SK-N-SH treated with all-trans-retinoic acid at 6 μM for 48 hours (cell line): ENCODE data around the gene C2CD5.

Experiments
- ATAC-seq: fragments of 200-7000 bp; cut with Tn5 transposase; 3 replicates; pipeline ENCODE4 v1.9.1; 2020; ENCODE audit warnings: mild to moderate bottlenecking, moderate library complexity
- CSDC2 ChIP-seq: fragments of 250-450 bp; sonication (Bioruptor Pico); IDR thresholded peaks from 2 replicates; pipeline ENCODE4 v1.5.0; 2020; ENCODE audit warnings: mild to moderate bottlenecking, moderate library complexity
- GLIS3 ChIP-seq: fragments of 250-450 bp; sonication (Bioruptor Pico); IDR thresholded peaks from 2 replicates; pipeline ENCODE4 v1.5.0; 2020; ENCODE audit warnings: mild to moderate bottlenecking, moderate library complexity
- ISL1 ChIP-seq: fragments of 250-450 bp; sonication (Bioruptor Pico); IDR thresholded peaks from 2 replicates; pipeline ENCODE4 v2.1.2; 2022; ENCODE audit warnings: mild to moderate bottlenecking, moderate library complexity
- OSR1 ChIP-seq: fragments of 250-450 bp; sonication (Bioruptor Pico); IDR thresholded peaks from 2 replicates; pipeline ENCODE4 v1.8.0; 2022; ENCODE audit warnings: moderate library complexity, mild to moderate bottlenecking, inconsistent platforms
- RARB ChIP-seq: fragments of 250-450 bp; sonication (Bioruptor Pico); IDR thresholded peaks from 2 replicates; pipeline ENCODE4 v1.8.0; 2021; ENCODE audit warnings: mild to moderate bottlenecking, moderate library complexity
- SNAI2 ChIP-seq: fragments of 250-450 bp; sonication (Bioruptor Pico); IDR thresholded peaks from 2 replicates; pipeline ENCODE4 v1.5.0; 2020; ENCODE audit warnings: mild to moderate bottlenecking, moderate library complexity
- TOX ChIP-seq: fragments of 250-450 bp; sonication (Bioruptor Pico); IDR thresholded peaks from 2 replicates; pipeline ENCODE4 v1.8.0; 2021; ENCODE audit warnings: mild to moderate bottlenecking, moderate library complexity, borderline replicate concordance
- ZFP3 ChIP-seq: fragments of 250-450 bp; sonication (Bioruptor Pico); IDR thresholded peaks from 2 replicates; pipeline ENCODE4 v1.5.0; 2020; ENCODE audit warnings: mild to moderate bottlenecking, moderate library complexity
- ZNF565 ChIP-seq: fragments of 450-650 bp; formaldehyde crosslinking; conservative IDR thresholded peaks from 2 replicates; pipeline ENCODE4 v1.5.0; 2020; ENCODE audit warnings: low read depth, mild to moderate bottlenecking, moderate library complexity
- ZNF70 ChIP-seq: fragments of 450-650 bp; formaldehyde crosslinking; IDR thresholded peaks from 2 replicates; pipeline ENCODE4 v1.5.0; 2020; ENCODE audit warnings: mild to moderate bottlenecking, moderate library complexity
- TF ChIP-seq, protein P1 (sequence below): fragments of 250-450 bp; sonication (Bioruptor Pico); IDR thresholded peaks from 2 replicates; pipeline ENCODE4 v1.5.0; 2020; ENCODE audit warnings: mild to moderate bottlenecking, moderate library complexity
- TF ChIP-seq, protein P2 (sequence below): fragments of 250-450 bp; sonication (Bioruptor Pico); IDR thresholded peaks from 2 replicates; pipeline ENCODE4 v1.8.0; 2021; ENCODE audit warnings: low read depth, mild to moderate bottlenecking, moderate library complexity, borderline replicate concordance
- TF ChIP-seq, protein P3 (sequence below): fragments of 250-450 bp; sonication (Bioruptor Pico); IDR thresholded peaks from 2 replicates; pipeline ENCODE4 v1.8.0; 2020; ENCODE audit warnings: mild to moderate bottlenecking, moderate library complexity, borderline replicate concordance
- TF ChIP-seq, protein P4 (sequence below): fragments of 250-450 bp; sonication (Bioruptor Pico); IDR thresholded peaks from 2 replicates; pipeline ENCODE4 v1.5.1; 2020; ENCODE audit warnings: low read depth, mild to moderate bottlenecking, moderate library complexity
- TF ChIP-seq, protein P5 (sequence below): fragments of 250-450 bp; sonication (Bioruptor Pico); IDR thresholded peaks from 2 replicates; pipeline ENCODE4 v1.5.1; 2021; ENCODE audit warnings: mild to moderate bottlenecking, moderate library complexity

Gene C2CD5

DNA sequence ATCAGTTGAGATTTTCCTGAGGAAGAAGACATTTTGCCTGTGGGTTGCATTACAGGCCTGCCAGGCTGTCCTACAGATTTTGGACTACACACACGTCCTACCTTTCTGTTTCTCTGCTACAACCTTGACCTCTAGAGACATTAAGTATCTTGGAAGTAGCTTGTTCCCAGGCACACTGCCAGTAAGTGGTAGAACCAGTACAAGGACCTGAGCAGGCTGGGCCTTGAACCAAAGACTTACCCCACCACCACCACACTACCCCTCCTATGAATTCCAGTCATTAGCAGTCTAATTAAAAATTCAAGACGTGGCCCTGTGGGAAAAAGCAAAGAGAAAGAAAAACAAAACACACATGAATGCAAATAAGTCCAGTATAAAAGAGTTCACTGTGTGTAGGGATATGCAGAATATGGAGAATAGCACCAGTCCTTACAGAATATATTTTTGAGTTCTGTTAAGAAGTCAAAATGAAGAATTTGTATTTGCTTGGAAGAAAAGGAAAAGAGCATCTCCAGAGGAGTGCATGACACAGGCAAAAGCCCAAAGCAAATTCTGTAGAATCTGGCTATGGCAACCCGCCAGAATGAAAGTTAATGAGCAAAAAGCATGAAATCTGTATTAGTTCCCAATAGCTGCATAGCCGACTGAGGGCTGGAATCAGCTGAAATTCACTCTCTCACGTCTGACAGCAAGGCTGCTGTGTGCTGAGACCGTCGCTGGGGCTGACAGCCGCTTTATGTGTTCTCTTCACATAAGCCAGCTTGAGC is 135.5 kb downstream of the C2CD5 start (continued):
- TF ChIP-seq, protein P1, sequence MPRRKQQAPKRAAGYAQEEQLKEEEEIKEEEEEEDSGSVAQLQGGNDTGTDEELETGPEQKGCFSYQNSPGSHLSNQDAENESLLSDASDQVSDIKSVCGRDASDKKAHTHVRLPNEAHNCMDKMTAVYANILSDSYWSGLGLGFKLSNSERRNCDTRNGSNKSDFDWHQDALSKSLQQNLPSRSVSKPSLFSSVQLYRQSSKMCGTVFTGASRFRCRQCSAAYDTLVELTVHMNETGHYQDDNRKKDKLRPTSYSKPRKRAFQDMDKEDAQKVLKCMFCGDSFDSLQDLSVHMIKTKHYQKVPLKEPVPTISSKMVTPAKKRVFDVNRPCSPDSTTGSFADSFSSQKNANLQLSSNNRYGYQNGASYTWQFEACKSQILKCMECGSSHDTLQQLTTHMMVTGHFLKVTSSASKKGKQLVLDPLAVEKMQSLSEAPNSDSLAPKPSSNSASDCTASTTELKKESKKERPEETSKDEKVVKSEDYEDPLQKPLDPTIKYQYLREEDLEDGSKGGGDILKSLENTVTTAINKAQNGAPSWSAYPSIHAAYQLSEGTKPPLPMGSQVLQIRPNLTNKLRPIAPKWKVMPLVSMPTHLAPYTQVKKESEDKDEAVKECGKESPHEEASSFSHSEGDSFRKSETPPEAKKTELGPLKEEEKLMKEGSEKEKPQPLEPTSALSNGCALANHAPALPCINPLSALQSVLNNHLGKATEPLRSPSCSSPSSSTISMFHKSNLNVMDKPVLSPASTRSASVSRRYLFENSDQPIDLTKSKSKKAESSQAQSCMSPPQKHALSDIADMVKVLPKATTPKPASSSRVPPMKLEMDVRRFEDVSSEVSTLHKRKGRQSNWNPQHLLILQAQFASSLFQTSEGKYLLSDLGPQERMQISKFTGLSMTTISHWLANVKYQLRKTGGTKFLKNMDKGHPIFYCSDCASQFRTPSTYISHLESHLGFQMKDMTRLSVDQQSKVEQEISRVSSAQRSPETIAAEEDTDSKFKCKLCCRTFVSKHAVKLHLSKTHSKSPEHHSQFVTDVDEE (CRISPR knock-in tag) = no peak

DNA sequence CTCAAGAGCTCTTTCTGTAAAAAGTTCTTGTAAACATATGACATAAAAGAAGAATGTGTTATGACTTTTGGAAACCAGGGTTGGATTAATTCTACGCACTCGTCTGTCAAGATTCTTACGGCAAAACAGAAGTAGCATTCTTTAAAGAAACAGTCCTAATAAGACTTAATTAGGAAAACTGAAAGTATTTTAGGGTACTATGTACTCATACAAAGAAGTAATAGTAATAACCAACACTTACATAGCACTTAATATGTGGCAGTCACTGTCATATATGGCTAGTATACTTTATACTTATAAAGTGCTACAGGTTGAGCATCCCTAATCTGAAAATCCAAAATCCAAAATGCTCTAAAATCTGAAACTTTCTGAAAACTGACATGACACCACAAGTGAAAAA is 136.9 kb downstream of the C2CD5 start:
- TF ChIP-seq RARB (no peak), ZNF565 (CRISPR knock-in tag) (no peak), OSR1 (no peak), ZNF70 (no peak), ISL1 (no peak), GLIS3 (no peak), ZFP3 (CRISPR knock-in tag) (no peak), TOX (CRISPR knock-in tag) (no peak), CSDC2 (CRISPR knock-in tag) (no peak)
- TF ChIP-seq, protein P2, sequence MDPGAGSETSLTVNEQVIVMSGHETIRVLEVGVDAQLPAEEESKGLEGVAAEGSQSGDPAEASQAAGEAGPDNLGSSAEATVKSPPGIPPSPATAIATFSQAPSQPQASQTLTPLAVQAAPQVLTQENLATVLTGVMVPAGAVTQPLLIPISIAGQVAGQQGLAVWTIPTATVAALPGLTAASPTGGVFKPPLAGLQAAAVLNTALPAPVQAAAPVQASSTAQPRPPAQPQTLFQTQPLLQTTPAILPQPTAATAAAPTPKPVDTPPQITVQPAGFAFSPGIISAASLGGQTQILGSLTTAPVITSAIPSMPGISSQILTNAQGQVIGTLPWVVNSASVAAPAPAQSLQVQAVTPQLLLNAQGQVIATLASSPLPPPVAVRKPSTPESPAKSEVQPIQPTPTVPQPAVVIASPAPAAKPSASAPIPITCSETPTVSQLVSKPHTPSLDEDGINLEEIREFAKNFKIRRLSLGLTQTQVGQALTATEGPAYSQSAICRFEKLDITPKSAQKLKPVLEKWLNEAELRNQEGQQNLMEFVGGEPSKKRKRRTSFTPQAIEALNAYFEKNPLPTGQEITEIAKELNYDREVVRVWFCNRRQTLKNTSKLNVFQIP (CRISPR knock-in tag) = no peak
- TF ChIP-seq, protein P3, sequence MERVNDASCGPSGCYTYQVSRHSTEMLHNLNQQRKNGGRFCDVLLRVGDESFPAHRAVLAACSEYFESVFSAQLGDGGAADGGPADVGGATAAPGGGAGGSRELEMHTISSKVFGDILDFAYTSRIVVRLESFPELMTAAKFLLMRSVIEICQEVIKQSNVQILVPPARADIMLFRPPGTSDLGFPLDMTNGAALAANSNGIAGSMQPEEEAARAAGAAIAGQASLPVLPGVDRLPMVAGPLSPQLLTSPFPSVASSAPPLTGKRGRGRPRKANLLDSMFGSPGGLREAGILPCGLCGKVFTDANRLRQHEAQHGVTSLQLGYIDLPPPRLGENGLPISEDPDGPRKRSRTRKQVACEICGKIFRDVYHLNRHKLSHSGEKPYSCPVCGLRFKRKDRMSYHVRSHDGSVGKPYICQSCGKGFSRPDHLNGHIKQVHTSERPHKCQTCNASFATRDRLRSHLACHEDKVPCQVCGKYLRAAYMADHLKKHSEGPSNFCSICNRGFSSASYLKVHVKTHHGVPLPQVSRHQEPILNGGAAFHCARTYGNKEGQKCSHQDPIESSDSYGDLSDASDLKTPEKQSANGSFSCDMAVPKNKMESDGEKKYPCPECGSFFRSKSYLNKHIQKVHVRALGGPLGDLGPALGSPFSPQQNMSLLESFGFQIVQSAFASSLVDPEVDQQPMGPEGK (CRISPR knock-in tag) = no peak
- TF ChIP-seq, protein P4, sequence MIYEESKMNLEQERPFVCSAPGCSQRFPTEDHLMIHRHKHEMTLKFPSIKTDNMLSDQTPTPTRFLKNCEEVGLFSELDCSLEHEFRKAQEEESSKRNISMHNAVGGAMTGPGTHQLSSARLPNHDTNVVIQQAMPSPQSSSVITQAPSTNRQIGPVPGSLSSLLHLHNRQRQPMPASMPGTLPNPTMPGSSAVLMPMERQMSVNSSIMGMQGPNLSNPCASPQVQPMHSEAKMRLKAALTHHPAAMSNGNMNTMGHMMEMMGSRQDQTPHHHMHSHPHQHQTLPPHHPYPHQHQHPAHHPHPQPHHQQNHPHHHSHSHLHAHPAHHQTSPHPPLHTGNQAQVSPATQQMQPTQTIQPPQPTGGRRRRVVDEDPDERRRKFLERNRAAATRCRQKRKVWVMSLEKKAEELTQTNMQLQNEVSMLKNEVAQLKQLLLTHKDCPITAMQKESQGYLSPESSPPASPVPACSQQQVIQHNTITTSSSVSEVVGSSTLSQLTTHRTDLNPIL = no peak
- TF ChIP-seq, protein P5, sequence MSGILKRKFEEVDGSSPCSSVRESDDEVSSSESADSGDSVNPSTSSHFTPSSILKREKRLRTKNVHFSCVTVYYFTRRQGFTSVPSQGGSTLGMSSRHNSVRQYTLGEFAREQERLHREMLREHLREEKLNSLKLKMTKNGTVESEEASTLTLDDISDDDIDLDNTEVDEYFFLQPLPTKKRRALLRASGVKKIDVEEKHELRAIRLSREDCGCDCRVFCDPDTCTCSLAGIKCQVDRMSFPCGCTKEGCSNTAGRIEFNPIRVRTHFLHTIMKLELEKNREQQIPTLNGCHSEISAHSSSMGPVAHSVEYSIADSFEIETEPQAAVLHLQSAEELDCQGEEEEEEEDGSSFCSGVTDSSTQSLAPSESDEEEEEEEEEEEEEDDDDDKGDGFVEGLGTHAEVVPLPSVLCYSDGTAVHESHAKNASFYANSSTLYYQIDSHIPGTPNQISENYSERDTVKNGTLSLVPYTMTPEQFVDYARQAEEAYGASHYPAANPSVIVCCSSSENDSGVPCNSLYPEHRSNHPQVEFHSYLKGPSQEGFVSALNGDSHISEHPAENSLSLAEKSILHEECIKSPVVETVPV (CRISPR knock-in tag) = no peak
- TF ChIP-seq, protein P1 (CRISPR knock-in tag) = no peak
- no peak for ATAC-seq

DNA sequence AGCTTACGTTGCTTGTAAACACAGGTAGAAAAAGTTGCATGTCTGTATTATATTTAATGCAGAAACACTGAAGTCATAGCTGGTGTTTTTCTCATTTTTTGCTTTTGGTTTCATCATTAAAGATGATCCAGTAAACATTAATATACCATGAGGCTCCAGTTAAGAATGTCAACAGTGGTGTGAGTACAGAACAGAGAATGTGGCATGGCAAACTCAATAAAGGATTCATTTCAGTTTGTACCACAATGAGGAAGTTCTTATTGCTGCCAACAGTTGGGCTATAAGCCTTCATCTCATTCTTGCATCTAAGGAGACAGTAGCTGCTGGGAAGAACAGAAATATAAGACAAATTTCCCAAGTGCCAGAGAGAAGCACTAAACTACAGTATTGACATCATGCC is 137.7 kb downstream of the C2CD5 start:
- TF ChIP-seq SNAI2 = no peak
- TF ChIP-seq, all 23 proteins: peak for 0

More for the DNA sequence above, 137.7 kb downstream of the C2CD5 start:
- ATAC-seq = no peak
